HEK293 (cell line): ENCODE results near the gene CLCNKB.

ENCODE experiments used
- BCL11A ChIP-seq: fragments of 450-650 bp; formaldehyde crosslinking; IDR thresholded peaks from 2 replicates; pipeline ENCODE4 v1.5.1; 2016; ENCODE audit warnings: low read depth, missing biosample characterization, missing genetic modification characterization
- GLIS1 ChIP-seq: fragments of 450-650 bp; formaldehyde crosslinking; IDR thresholded peaks from 2 replicates; pipeline ENCODE4 v1.5.1; 2016; ENCODE audit warnings: missing biosample characterization, missing genetic modification characterization
- KLF9 ChIP-seq: fragments of 450-650 bp; formaldehyde crosslinking; IDR thresholded peaks from 2 replicates; pipeline ENCODE4 v1.5.1; 2016; ENCODE audit warnings: missing biosample characterization, missing genetic modification characterization, low read depth
- SP2 ChIP-seq: fragments of 450-650 bp; formaldehyde crosslinking; IDR thresholded peaks from 2 replicates; pipeline ENCODE4 v1.5.1; 2016; ENCODE audit warnings: missing biosample characterization, missing genetic modification characterization
- YY2 ChIP-seq: fragments of 450-650 bp; formaldehyde crosslinking; IDR thresholded peaks from 2 replicates; pipeline ENCODE4 v1.5.1; 2016; ENCODE audit warnings: missing biosample characterization, missing genetic modification characterization
- ZBTB7A ChIP-seq: fragments of 450-650 bp; formaldehyde crosslinking; IDR thresholded peaks from 2 replicates; pipeline ENCODE4 v1.5.1; 2016; ENCODE audit warnings: low read depth, missing biosample characterization, missing genetic modification characterization
- ZFP69B ChIP-seq: fragments of 450-650 bp; formaldehyde crosslinking; IDR thresholded peaks from 2 replicates; pipeline ENCODE4 v1.5.1; 2016; ENCODE audit warnings: missing biosample characterization, missing genetic modification characterization
- ZNF112 ChIP-seq: fragments of 450-650 bp; formaldehyde crosslinking; IDR thresholded peaks from 2 replicates; pipeline ENCODE4 v1.5.0; 2017; ENCODE audit warnings: missing biosample characterization, missing genetic modification characterization
- ZNF24 ChIP-seq: fragments of 450-650 bp; formaldehyde crosslinking; IDR thresholded peaks from 2 replicates; pipeline ENCODE4 v1.5.1; 2016; ENCODE audit warnings: missing biosample characterization, missing genetic modification characterization
- ZNF521 ChIP-seq: fragments of 450-650 bp; formaldehyde crosslinking; IDR thresholded peaks from 2 replicates; pipeline ENCODE4 v1.5.1; 2017; ENCODE audit warnings: missing biosample characterization, mild to moderate bottlenecking, missing genetic modification characterization
- ZNF560 ChIP-seq: fragments of 450-650 bp; formaldehyde crosslinking; IDR thresholded peaks from 2 replicates; pipeline ENCODE4 v1.5.1; 2017; ENCODE audit warnings: missing biosample characterization, missing genetic modification characterization, borderline replicate concordance
- ZNF664 ChIP-seq: fragments of 450-650 bp; formaldehyde crosslinking; IDR thresholded peaks from 2 replicates; pipeline ENCODE4 v1.5.1; 2016; ENCODE audit warnings: missing biosample characterization, missing genetic modification characterization
- ZNF76 ChIP-seq: fragments of 450-650 bp; formaldehyde crosslinking; IDR thresholded peaks from 2 replicates; pipeline ENCODE4; 2016; ENCODE audit warnings: low read depth, missing biosample characterization, missing genetic modification characterization, borderline replicate concordance
- ZNF768 ChIP-seq: fragments of 450-650 bp; formaldehyde crosslinking; IDR thresholded peaks from 2 replicates; pipeline ENCODE4 v1.5.1; 2018; ENCODE audit warnings: missing biosample characterization, mild to moderate bottlenecking, missing genetic modification characterization
- ZXDB ChIP-seq: fragments of 450-650 bp; formaldehyde crosslinking; IDR thresholded peaks from 2 replicates; pipeline ENCODE4 v1.5.1; 2016; ENCODE audit warnings: missing biosample characterization, missing genetic modification characterization
- TF ChIP-seq, protein P1 (sequence below): sonication (generic); formaldehyde crosslinking; IDR thresholded peaks from 2 replicates; pipeline ENCODE4 v1.8.1; 2022; ENCODE audit warnings: mild to moderate bottlenecking, moderate library complexity, missing genetic modification reagents
- TF ChIP-seq, protein P2 (sequence below): fragments of 450-650 bp; formaldehyde crosslinking; IDR thresholded peaks from 2 replicates; pipeline ENCODE4 v1.5.0; 2017; ENCODE audit warnings: missing biosample characterization, missing genetic modification characterization, borderline replicate concordance
- TF ChIP-seq, protein P3 (sequence below): fragments of 450-650 bp; formaldehyde crosslinking; IDR thresholded peaks from 2 replicates; pipeline ENCODE4 v1.5.1; 2016; ENCODE audit warnings: missing biosample characterization, missing genetic modification characterization
- TF ChIP-seq, protein P4 (sequence below): fragments of 450-650 bp; formaldehyde crosslinking; IDR thresholded peaks from 2 replicates; pipeline ENCODE4 v1.5.1; 2016; ENCODE audit warnings: missing biosample characterization, missing genetic modification characterization
- TF ChIP-seq, protein P5 (sequence below): fragments of 450-650 bp; formaldehyde crosslinking; IDR thresholded peaks from 2 replicates; pipeline ENCODE4 v1.5.1; 2016; ENCODE audit warnings: missing biosample characterization, missing genetic modification characterization
- TF ChIP-seq, protein P6 (sequence below): fragments of 450-650 bp; formaldehyde crosslinking; IDR thresholded peaks from 2 replicates; pipeline ENCODE4 v1.5.1; 2016; ENCODE audit warnings: missing biosample characterization, missing genetic modification characterization
- TF ChIP-seq, protein P7 (sequence below): fragments of 450-650 bp; formaldehyde crosslinking; IDR thresholded peaks from 2 replicates; pipeline ENCODE4 v1.5.1; 2016; ENCODE audit warnings: missing biosample characterization, missing genetic modification characterization

Gene CLCNKB

DNA sequence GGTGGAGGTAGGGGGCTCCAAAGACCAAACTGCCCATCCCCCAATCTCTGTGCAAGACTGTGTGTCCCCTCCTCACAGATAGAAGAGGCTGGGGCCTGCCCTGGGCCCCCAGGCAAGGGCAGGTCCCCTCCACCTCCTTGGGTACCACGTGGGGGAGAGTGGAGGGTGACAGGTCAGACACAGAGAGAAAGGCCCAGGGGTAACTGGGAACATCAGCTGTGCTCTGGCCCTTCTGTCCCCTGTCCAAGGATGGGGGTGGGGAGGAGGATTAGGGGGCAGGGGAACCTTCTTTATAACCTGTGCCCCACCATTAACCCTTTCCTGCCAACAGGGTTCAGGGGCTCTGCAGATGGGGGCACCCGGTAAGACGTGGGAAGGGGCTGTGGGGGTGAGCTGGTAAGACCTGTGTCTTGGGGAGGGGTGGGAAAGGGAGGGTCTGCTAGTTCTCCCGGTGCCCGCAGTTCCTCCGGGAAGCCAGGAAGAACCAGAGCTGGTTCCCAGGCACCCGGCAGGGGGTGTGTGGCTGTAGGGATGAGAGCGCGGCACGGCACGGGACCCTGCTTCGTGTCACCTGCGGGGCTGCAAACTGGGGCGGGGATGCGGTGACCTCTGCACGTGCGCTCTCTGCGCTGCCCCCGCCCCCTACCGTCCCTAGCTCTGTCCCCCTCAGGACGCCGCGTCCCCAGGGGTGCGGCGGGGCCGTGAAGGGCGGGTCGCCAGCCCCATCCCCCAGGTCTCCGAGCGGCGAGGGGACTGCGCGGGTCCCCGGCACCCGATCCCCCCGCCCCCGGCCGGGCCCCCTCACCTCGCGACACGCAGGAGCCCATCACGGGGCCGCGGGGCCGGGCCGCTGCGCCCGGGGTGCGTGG, 29.3 kb downstream of the CLCNKB start (continued):
- TF ChIP-seq KLF9 (tag by site-specific recombination) (peak; percentile 72), BCL11A (tag by site-specific recombination) (0 out of 2 replicates have a peak, but pooled peaks have one; percentile 15), ZNF560 (tag by site-specific recombination) (no peak), ZFP69B (tag by site-specific recombination) (no peak), ZXDB (tag by site-specific recombination) (no peak), ZNF112 (tag by site-specific recombination) (no peak), ZNF664 (no peak), SP2 (tag by site-specific recombination) (peak; percentile 27; the same call in 1 of the 2 replicates), ZNF521 (tag by site-specific recombination) (no peak), ZBTB7A (0 out of 2 replicates have a peak, but pooled peaks have one; percentile 41), ZNF768 (tag by site-specific recombination) (no peak), ZNF24 (no peak), GLIS1 (tag by site-specific recombination) (peak; percentile 70), ZNF76 (0 out of 2 replicates have a peak, but pooled peaks have one; percentile 26), YY2 (tag by site-specific recombination) (no peak)
- TF ChIP-seq, protein P1, sequence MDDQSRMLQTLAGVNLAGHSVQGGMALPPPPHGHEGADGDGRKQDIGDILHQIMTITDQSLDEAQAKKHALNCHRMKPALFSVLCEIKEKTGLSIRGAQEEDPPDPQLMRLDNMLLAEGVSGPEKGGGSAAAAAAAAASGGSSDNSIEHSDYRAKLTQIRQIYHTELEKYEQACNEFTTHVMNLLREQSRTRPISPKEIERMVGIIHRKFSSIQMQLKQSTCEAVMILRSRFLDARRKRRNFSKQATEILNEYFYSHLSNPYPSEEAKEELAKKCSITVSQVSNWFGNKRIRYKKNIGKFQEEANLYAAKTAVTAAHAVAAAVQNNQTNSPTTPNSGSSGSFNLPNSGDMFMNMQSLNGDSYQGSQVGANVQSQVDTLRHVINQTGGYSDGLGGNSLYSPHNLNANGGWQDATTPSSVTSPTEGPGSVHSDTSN (CRISPR knock-in tag) = no peak
- TF ChIP-seq, protein P2, sequence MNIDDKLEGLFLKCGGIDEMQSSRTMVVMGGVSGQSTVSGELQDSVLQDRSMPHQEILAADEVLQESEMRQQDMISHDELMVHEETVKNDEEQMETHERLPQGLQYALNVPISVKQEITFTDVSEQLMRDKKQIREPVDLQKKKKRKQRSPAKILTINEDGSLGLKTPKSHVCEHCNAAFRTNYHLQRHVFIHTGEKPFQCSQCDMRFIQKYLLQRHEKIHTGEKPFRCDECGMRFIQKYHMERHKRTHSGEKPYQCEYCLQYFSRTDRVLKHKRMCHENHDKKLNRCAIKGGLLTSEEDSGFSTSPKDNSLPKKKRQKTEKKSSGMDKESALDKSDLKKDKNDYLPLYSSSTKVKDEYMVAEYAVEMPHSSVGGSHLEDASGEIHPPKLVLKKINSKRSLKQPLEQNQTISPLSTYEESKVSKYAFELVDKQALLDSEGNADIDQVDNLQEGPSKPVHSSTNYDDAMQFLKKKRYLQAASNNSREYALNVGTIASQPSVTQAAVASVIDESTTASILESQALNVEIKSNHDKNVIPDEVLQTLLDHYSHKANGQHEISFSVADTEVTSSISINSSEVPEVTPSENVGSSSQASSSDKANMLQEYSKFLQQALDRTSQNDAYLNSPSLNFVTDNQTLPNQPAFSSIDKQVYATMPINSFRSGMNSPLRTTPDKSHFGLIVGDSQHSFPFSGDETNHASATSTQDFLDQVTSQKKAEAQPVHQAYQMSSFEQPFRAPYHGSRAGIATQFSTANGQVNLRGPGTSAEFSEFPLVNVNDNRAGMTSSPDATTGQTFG = no peak
- TF ChIP-seq, protein P3, sequence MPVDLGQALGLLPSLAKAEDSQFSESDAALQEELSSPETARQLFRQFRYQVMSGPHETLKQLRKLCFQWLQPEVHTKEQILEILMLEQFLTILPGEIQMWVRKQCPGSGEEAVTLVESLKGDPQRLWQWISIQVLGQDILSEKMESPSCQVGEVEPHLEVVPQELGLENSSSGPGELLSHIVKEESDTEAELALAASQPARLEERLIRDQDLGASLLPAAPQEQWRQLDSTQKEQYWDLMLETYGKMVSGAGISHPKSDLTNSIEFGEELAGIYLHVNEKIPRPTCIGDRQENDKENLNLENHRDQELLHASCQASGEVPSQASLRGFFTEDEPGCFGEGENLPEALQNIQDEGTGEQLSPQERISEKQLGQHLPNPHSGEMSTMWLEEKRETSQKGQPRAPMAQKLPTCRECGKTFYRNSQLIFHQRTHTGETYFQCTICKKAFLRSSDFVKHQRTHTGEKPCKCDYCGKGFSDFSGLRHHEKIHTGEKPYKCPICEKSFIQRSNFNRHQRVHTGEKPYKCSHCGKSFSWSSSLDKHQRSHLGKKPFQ (tag by site-specific recombination) = no peak
- TF ChIP-seq, protein P4, sequence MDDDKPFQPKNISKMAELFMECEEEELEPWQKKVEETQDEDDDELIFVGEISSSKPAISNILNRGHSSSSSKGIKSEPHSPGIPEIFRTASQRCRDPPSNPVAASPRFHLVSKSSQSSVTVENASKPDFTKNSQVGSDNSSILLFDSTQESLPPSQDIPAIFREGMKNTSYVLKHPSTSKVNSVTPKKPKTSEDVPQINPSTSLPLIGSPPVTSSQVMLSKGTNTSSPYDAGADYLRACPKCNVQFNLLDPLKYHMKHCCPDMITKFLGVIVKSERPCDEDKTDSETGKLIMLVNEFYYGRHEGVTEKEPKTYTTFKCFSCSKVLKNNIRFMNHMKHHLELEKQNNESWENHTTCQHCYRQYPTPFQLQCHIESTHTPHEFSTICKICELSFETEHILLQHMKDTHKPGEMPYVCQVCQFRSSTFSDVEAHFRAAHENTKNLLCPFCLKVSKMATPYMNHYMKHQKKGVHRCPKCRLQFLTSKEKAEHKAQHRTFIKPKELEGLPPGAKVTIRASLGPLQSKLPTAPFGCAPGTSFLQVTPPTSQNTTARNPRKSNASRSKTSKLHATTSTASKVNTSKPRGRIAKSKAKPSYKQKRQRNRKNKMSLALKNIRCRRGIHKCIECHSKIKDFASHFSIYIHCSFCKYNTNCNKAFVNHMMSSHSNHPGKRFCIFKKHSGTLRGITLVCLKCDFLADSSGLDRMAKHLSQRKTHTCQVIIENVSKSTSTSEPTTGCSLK (tag by site-specific recombination) = no peak
- TF ChIP-seq, protein P5, sequence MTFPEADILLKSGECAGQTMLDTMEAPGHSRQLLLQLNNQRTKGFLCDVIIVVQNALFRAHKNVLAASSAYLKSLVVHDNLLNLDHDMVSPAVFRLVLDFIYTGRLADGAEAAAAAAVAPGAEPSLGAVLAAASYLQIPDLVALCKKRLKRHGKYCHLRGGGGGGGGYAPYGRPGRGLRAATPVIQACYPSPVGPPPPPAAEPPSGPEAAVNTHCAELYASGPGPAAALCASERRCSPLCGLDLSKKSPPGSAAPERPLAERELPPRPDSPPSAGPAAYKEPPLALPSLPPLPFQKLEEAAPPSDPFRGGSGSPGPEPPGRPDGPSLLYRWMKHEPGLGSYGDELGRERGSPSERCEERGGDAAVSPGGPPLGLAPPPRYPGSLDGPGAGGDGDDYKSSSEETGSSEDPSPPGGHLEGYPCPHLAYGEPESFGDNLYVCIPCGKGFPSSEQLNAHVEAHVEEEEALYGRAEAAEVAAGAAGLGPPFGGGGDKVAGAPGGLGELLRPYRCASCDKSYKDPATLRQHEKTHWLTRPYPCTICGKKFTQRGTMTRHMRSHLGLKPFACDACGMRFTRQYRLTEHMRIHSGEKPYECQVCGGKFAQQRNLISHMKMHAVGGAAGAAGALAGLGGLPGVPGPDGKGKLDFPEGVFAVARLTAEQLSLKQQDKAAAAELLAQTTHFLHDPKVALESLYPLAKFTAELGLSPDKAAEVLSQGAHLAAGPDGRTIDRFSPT (tag by site-specific recombination) = peak; percentile 17; the same call in 1 of the 2 replicates
- TF ChIP-seq, protein P6, sequence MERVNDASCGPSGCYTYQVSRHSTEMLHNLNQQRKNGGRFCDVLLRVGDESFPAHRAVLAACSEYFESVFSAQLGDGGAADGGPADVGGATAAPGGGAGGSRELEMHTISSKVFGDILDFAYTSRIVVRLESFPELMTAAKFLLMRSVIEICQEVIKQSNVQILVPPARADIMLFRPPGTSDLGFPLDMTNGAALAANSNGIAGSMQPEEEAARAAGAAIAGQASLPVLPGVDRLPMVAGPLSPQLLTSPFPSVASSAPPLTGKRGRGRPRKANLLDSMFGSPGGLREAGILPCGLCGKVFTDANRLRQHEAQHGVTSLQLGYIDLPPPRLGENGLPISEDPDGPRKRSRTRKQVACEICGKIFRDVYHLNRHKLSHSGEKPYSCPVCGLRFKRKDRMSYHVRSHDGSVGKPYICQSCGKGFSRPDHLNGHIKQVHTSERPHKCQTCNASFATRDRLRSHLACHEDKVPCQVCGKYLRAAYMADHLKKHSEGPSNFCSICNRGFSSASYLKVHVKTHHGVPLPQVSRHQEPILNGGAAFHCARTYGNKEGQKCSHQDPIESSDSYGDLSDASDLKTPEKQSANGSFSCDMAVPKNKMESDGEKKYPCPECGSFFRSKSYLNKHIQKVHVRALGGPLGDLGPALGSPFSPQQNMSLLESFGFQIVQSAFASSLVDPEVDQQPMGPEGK (tag by site-specific recombination) = peak; percentile 63
- TF ChIP-seq, protein P7, sequence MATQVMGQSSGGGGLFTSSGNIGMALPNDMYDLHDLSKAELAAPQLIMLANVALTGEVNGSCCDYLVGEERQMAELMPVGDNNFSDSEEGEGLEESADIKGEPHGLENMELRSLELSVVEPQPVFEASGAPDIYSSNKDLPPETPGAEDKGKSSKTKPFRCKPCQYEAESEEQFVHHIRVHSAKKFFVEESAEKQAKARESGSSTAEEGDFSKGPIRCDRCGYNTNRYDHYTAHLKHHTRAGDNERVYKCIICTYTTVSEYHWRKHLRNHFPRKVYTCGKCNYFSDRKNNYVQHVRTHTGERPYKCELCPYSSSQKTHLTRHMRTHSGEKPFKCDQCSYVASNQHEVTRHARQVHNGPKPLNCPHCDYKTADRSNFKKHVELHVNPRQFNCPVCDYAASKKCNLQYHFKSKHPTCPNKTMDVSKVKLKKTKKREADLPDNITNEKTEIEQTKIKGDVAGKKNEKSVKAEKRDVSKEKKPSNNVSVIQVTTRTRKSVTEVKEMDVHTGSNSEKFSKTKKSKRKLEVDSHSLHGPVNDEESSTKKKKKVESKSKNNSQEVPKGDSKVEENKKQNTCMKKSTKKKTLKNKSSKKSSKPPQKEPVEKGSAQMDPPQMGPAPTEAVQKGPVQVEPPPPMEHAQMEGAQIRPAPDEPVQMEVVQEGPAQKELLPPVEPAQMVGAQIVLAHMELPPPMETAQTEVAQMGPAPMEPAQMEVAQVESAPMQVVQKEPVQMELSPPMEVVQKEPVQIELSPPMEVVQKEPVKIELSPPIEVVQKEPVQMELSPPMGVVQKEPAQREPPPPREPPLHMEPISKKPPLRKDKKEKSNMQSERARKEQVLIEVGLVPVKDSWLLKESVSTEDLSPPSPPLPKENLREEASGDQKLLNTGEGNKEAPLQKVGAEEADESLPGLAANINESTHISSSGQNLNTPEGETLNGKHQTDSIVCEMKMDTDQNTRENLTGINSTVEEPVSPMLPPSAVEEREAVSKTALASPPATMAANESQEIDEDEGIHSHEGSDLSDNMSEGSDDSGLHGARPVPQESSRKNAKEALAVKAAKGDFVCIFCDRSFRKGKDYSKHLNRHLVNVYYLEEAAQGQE (tag by site-specific recombination) = no peak
